Kidney tubule cell (primary cell): ENCODE measurements around the gene AFF2.

ENCODE experiments used
- DNase-seq: peaks from one replicate; pipeline ENCODE4 v3.0.0-alpha.2; 2018; ENCODE audit warnings: low spot score

Gene AFF2

GRCh38 chrX:148588649-148589310 is 88.4 kb downstream of the AFF2 start:
- DNase-seq, result no peak

- no peak for DNase-seq
These were observed 92.2 kb downstream of the AFF2 start for GRCh38 chrX:148592595-148592994.

GRCh38 chrX:148593146-148593545 is 92.7 kb downstream of the AFF2 start:
- no peak for DNase-seq

- no peak for DNase-seq
These were observed 93.6 kb downstream of the AFF2 start for GRCh38 chrX:148593987-148594386.

- DNase-seq, result no peak
These were observed 99.0 kb downstream of the AFF2 start for GRCh38 chrX:148599404-148599803.

- DNase-seq, result no peak
These were observed 99.7 kb downstream of the AFF2 start for GRCh38 chrX:148600131-148600530.

GRCh38 chrX:148600581-148600980 is 100.2 kb downstream of the AFF2 start:
- DNase-seq, result no peak

GRCh38 chrX:148601034-148601433 is 100.6 kb downstream of the AFF2 start:
- DNase-seq, result peak; percentile 6

- peak; percentile 73 for DNase-seq
These were observed 109.3 kb downstream of the AFF2 start for GRCh38 chrX:148609515-148610327.

- DNase-seq, result no peak
These were observed 109.9 kb downstream of the AFF2 start for GRCh38 chrX:148610328-148610698.

- DNase-seq, result no peak
These were observed 111.6 kb downstream of the AFF2 start for GRCh38 chrX:148611993-148612392.

GRCh38 chrX:148612431-148612830 is 112.0 kb downstream of the AFF2 start:
- no peak for DNase-seq

GRCh38 chrX:148613636-148614035 is 113.2 kb downstream of the AFF2 start:
- DNase-seq, result no peak

- DNase-seq, result no peak
These were observed 115.1 kb downstream of the AFF2 start for GRCh38 chrX:148615491-148615890.

- DNase-seq, result no peak
These were observed 118.3 kb downstream of the AFF2 start for GRCh38 chrX:148618470-148619445.

- no peak for DNase-seq
These were observed 119.6 kb downstream of the AFF2 start for GRCh38 chrX:148620023-148620422.

- DNase-seq, result no peak
These were observed 124.6 kb downstream of the AFF2 start for GRCh38 chrX:148624951-148625474.

GRCh38 chrX:148628621-148629020 is 128.2 kb downstream of the AFF2 start:
- DNase-seq, result no peak

- no peak for DNase-seq
These were observed 129.0 kb downstream of the AFF2 start for GRCh38 chrX:148629434-148629833.

GRCh38 chrX:148632444-148632843 is 132.0 kb downstream of the AFF2 start:
- no peak for DNase-seq

- no peak for DNase-seq
These were observed 132.9 kb downstream of the AFF2 start for GRCh38 chrX:148633218-148633908.

GRCh38 chrX:148634591-148634990 is 134.2 kb downstream of the AFF2 start:
- no peak for DNase-seq
